ENCODE results near the gene ZC3H4. TPM values are rescaled to one million over a fixed set of nuclear protein-coding genes. Genes with fewer than 3 reads are reported as not detected.
A peak's percentile ranks its signal among the peaks of the same experiment; 100 is the strongest.

Gene ZC3H4
- total and polyA plus RNA-seq, 4 donors: 2.9 to 11.8 (median 6.3) TPM

DNA sequence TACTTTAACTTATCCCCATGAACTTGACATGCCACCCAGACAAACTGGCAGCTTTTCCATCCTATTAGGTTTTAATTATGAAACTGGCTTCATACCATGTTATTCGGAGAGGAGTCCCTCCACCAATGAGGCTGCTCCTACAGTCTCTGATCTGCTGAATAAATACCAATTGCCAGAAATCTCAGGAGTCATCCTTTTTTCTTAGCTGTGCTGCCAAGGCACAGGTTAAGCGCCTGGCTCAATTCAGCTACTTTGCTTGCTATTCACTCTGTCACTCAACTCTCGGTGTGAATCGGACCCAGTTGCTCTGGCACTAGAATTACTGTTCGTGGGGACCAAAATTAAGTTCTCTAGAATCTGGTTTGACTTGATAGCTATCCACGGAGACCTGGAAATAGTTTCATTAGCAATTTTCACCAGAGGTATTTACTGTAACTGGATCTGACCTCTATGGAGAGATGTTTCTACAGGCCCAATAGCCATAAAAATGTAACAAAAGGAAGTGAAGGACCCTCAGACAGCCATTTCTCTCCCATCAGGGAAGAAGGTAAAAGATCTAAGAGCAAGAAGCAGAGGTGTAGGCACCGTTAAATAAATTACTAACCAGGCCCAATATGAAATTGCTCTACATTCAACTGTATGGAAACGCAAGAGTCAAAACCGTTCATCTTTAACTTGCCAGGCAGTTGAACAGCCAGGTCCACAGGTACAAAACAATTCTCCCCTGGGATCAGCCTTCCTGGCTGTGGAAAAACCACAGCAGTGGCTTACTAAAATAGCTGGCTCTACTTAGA lies 5.4 kb downstream of the ZC3H4 start:
- Histone ChIP-seq H3K9me3 (ENCODE audit: control insufficient read depth in 4 of 4, low read length in 3 of 4) (no peaks in the 10 kb centered on the region), H3K36me3 (ENCODE audit: control insufficient read depth in 4 of 4, insufficient read depth in 3 of 4, low read depth in 1 of 4, low read length in 3 of 4) (peaks cover 0 to 5% (median 2%) of the 10 kb centered on the region in 4 donors), H3K27me3 (ENCODE audit: control insufficient read depth in 4 of 4, insufficient read depth in 4 of 4, low read length in 3 of 4) (no peaks in the 10 kb centered on the region), H3K4me3 (ENCODE audit: low read depth in 1 of 3, low read length in 3 of 3) (no peak overlapping the region), H3K4me1 (ENCODE audit: control insufficient read depth in 4 of 4, insufficient read depth in 4 of 4, low read length in 3 of 4) (peaks cover 2 to 39% (median 17%) of the 10 kb centered on the region in 4 donors), H3K27ac (ENCODE audit: low read depth in 1 of 2, low read length in 2 of 2) (peak overlapping the region; percentile 26 to 57), H3K9ac (ENCODE audit: low read depth in 1 of 2, low read length in 2 of 2) (no peak overlapping the region)
- TF ChIP-seq YY1 (IDR thresholded peaks at IDR 0.05): no peak
- TF ChIP-seq RAD21 (IDR thresholded peaks at IDR 0.05): no peak
- TF ChIP-seq CTCF (IDR thresholded peaks at IDR 0.05; ENCODE audit: low read depth, low read length, missing input control): no peak
- TF ChIP-seq GABPA (IDR thresholded peaks at IDR 0.05 in 1 of 2, conservative IDR thresholded peaks at IDR 0.05 in 1 of 2): no peak
- no peak for TF ChIP-seq EGR1 (IDR thresholded peaks at IDR 0.05; ENCODE audit: low read depth in 2 of 2)
- no peak for TF ChIP-seq ZBTB33 (IDR thresholded peaks at IDR 0.05)
- TF ChIP-seq, protein P1, sequence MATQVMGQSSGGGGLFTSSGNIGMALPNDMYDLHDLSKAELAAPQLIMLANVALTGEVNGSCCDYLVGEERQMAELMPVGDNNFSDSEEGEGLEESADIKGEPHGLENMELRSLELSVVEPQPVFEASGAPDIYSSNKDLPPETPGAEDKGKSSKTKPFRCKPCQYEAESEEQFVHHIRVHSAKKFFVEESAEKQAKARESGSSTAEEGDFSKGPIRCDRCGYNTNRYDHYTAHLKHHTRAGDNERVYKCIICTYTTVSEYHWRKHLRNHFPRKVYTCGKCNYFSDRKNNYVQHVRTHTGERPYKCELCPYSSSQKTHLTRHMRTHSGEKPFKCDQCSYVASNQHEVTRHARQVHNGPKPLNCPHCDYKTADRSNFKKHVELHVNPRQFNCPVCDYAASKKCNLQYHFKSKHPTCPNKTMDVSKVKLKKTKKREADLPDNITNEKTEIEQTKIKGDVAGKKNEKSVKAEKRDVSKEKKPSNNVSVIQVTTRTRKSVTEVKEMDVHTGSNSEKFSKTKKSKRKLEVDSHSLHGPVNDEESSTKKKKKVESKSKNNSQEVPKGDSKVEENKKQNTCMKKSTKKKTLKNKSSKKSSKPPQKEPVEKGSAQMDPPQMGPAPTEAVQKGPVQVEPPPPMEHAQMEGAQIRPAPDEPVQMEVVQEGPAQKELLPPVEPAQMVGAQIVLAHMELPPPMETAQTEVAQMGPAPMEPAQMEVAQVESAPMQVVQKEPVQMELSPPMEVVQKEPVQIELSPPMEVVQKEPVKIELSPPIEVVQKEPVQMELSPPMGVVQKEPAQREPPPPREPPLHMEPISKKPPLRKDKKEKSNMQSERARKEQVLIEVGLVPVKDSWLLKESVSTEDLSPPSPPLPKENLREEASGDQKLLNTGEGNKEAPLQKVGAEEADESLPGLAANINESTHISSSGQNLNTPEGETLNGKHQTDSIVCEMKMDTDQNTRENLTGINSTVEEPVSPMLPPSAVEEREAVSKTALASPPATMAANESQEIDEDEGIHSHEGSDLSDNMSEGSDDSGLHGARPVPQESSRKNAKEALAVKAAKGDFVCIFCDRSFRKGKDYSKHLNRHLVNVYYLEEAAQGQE (IDR thresholded peaks at IDR 0.05): no peak
- no peak for TF ChIP-seq HNF4G (IDR thresholded peaks at IDR 0.05)
- TF ChIP-seq FOXA2 (IDR thresholded peaks at IDR 0.05): no peak
- no peak for TF ChIP-seq JUND (IDR thresholded peaks at IDR 0.05)
- no peak for TF ChIP-seq RXRA (IDR thresholded peaks at IDR 0.05)
- no peak for TF ChIP-seq TAF1 (conservative IDR thresholded peaks at IDR 0.05)
- no peak for TF ChIP-seq SP1 (IDR thresholded peaks at IDR 0.05)
- no peak for TF ChIP-seq HNF4A (conservative IDR thresholded peaks at IDR 0.05)
- TF ChIP-seq NR2F2 (IDR thresholded peaks at IDR 0.05): no peak
- 94% methylated on average over 9 of the region's 9 CpGs for WGBS
- DNase-seq (ENCODE audit: low spot score): no peak

Data from liver (tissue), 9 donors.